ENCODE measurements around the gene UNC5C.

The UNC5C gene

GRCh38 chr4:95546866-95547714 lies 1.7 kb downstream of the UNC5C start:
- no peak for DNase-seq (ENCODE audit: low spot score)

GRCh38 chr4:95546221-95546620 lies 2.6 kb downstream of the UNC5C start:
- DNase-seq (ENCODE audit: low spot score): no peak

DNA sequence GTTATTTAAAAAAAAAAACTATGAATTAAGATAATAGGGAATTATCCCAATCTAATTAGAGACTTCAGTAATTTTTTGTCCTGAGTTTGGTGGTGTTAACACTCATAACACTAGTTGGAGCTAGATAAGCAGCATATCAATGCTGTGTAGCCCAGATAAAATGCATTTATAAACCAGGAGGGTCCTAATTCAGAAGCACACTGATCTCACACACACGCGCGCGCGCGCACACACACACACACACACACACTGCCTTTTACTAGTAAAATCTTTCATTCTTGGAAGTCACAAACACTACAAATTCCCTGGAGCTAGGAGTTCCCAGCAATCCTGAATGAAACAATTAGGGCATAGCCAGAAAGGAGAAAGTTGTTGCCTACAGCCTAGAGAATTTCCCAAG lies 3.2 kb downstream of the UNC5C start:
- no peak for DNase-seq (ENCODE audit: low spot score)

GRCh38 chr4:95544113-95545103 lies 4.4 kb downstream of the UNC5C start:
- DNase-seq (ENCODE audit: low spot score): no peak

DNA sequence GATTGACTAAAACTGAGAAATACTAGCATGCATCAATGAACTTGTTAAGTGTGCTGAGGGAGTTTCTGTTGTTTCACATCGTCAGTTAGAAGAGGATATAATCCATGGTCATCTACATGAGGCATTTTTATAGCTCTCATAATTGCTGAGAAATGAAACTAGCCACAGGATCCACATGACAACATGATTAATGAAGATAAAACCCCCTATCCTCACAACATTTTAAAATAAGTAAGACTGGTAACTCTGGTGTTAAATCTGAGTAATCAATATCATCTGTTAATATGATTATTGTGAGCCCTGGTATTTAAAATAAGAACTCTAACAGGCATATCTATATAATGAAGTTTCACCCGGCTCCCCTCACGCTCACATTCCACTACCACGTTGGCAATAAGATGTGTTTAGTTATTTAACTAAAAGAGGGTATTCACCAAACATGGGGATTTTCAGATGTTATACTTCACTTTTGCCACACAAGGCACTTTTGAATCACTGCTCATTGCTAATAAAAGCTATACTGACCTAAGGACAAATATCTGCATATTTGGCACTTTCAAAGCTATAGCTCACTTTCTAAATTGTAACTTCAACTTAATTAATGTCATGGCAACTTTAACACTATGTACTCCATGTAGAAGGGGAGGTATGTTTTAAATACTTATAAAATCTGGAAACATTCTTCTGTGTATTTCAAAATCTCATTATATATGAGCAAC lies 6.7 kb downstream of the UNC5C start:
- DNase-seq (ENCODE audit: low spot score): no peak

GRCh38 chr4:95541094-95541493 lies 7.7 kb downstream of the UNC5C start:
- DNase-seq (ENCODE audit: low spot score): no peak

DNA sequence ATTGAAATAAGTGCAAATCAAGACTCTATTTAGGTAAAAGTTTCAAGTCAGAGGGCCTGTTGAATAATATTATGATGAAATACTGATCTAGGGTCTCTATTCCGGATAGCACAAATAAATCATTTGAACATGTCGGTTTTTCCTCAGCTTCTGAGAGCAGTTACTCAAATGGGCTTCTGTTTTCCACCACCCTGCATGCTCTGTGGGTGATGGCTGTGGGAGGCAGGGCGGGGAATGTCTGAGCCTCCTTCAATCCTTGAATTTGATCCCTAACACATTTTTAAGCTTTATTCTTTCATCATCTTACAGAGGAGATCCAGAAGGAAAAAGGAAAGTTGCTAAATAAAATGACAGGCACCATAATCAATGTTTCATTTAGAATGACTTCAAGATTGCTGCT lies 8.5 kb downstream of the UNC5C start:
- no peak for DNase-seq (ENCODE audit: low spot score)

- DNase-seq (ENCODE audit: low spot score): no peak
These were observed 9.7 kb downstream of the UNC5C start for GRCh38 chr4:95539106-95539505.

GRCh38 chr4:95537863-95538488 lies 10.8 kb downstream of the UNC5C start:
- DNase-seq (ENCODE audit: low spot score): no peak

DNA sequence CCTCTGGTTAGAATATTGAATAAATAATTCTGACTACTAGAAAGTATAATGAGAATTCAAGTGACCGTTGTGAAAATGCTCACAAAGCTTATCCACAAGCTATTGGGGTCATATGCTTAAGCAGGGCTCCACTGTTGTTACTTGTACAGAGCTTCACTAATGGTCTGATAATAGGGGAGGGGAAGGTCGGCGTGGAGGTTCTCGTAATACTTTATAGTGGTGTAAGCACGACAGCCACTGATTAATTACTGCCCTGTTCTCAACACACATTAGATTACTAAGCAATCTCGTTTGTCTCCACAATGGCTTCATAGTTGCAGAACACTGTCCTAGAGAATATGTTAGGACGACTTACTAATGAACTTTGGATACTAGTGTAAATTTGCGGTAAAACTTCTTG lies 11.6 kb downstream of the UNC5C start:
- no peak for DNase-seq (ENCODE audit: low spot score)

GRCh38 chr4:95536650-95537049 lies 12.1 kb downstream of the UNC5C start:
- DNase-seq (ENCODE audit: low spot score): no peak

- DNase-seq (ENCODE audit: low spot score): no peak
These were observed 13.6 kb downstream of the UNC5C start for GRCh38 chr4:95535180-95535579.

GRCh38 chr4:95534032-95534431 lies 14.7 kb downstream of the UNC5C start:
- no peak for DNase-seq (ENCODE audit: low spot score)

GRCh38 chr4:95533254-95533653 lies 15.5 kb downstream of the UNC5C start:
- DNase-seq (ENCODE audit: low spot score): no peak

- DNase-seq (ENCODE audit: low spot score): no peak
These were observed 16.5 kb downstream of the UNC5C start for GRCh38 chr4:95532305-95532704.

GRCh38 chr4:95531141-95531540 lies 17.6 kb downstream of the UNC5C start:
- no peak for DNase-seq (ENCODE audit: low spot score)

GRCh38 chr4:95529946-95530345 lies 18.8 kb downstream of the UNC5C start:
- DNase-seq (ENCODE audit: low spot score): no peak

DNA sequence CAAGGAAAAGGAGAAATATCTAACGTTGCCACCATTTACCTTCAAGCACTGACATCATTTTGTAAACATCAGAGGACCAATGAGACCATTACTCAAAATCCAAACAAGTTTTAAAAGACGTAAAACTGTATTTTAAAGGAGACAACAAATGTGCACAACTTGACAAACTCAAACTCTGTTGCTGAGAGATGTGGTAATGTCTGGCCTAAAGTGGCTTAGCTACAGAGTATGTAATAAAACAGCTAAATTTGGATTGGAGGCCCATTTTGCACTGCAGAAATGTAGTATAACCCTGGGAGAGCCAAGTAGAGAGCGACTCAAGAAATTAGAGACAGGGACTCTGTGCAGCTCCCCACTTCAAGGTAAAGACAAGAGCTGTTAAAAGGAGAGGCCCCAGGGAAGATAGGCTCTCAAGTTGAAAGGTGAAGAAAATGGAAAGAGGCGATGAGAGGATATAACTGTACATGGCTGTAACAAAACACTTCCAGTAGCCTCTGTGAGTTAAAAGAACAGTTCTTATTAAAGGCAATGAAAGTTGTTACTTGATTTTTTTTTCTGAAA lies 20.3 kb downstream of the UNC5C start:
- no peak for DNase-seq (ENCODE audit: low spot score)

- no peak for DNase-seq (ENCODE audit: low spot score)
These were observed 22.7 kb downstream of the UNC5C start for GRCh38 chr4:95526075-95526474.

GRCh38 chr4:95524729-95525128 lies 24.0 kb downstream of the UNC5C start:
- DNase-seq (ENCODE audit: low spot score): no peak

- no peak for DNase-seq (ENCODE audit: low spot score)
These were observed 24.6 kb downstream of the UNC5C start for GRCh38 chr4:95524184-95524583.

Measured in germinal center (tissue), 1 donor.